Thyroid gland (tissue), 4 donors: ENCODE data around the gene SLC46A3. TPM values are rescaled to one million over a fixed set of nuclear protein-coding genes. Genes with fewer than 3 reads are reported as not detected.

Source experiments
- DNase-seq, 2 donors: peaks; one replicate each; pipeline ENCODE4 v3.0.0-alpha.2; 2019
- H3K27ac ChIP-seq, 3 donors: fragments of 200-600 bp; sonication (generic); 1 replicate in 2 of 3; 2 replicates in 1 of 3; pipeline ENCODE4 v1.5.1; 2016 to 2019; ENCODE audit warnings: mild to moderate bottlenecking in 1 of 3, moderate library complexity in 1 of 3
- H3K27me3 ChIP-seq: fragments of 200-600 bp; sonication (generic); one replicate; pipeline ENCODE4 v1.5.1; 2019
- H3K36me3 ChIP-seq, 2 donors: fragments of 200-600 bp; sonication (generic); one replicate each; pipeline ENCODE4 v1.5.1; 2016 to 2019
- H3K4me1 ChIP-seq, 2 donors: fragments of 200-600 bp; sonication (generic); one replicate each; pipeline ENCODE4 v1.5.1; 2017 to 2019
- H3K4me3 ChIP-seq, 3 donors: fragments of 200-600 bp; sonication (generic); replicated peaks in 1 of 3; 1 replicate in 2 of 3; 2 replicates in 1 of 3; pipeline ENCODE4 v1.5.1; 2016; ENCODE audit warnings: mild to moderate bottlenecking in 1 of 3
- H3K9me3 ChIP-seq: fragments of 200-600 bp; sonication (generic); one replicate; pipeline ENCODE4 v1.5.1; 2017
- CTCF ChIP-seq, 6 experiments: fragments of 200-600 bp in 3 of 6; fragments of 450-650 bp in 3 of 6; sonication (generic) in 3 of 6; IDR thresholded peaks; one replicate each; pipeline ENCODE4 v1.5.1; 2016 to 2019; ENCODE audit warnings: antibody characterized with exemption in 6 of 6, mild to moderate bottlenecking in 2 of 6, inconsistent platforms in 1 of 6, moderate library complexity in 1 of 6
- POLR2A ChIP-seq, 2 donors: fragments of 450-650 bp; IDR thresholded peaks; one replicate each; pipeline ENCODE4 v1.6.1; 2017; ENCODE audit warnings: antibody characterized with exemption in 2 of 2, mild to moderate bottlenecking in 2 of 2, moderate library complexity in 1 of 2
- WGBS, 2 donors: methylation state at CpG; one replicate each; pipeline ENCODE4 v1.1.5; 2017; 5-methylcytosine and 5-hydroxymethylcytosine counted together
- intact Hi-C: fragments of 100-400 bp; cut with DNase I; formaldehyde crosslinking; loops from one replicate; pipeline ENCODE4 v1.15.1; 2023
- total RNA-seq, 4 donors: library from RNA; depleted of rRNA; stranded (reverse); fragments of >200 nt; gene quantifications; one replicate each; pipeline ENCODE4 v1.2.3, GENCODE V29; 2016

The SLC46A3 gene
- total RNA-seq, 4 donors from 2014 or later, result 16.4 to 28.7 (median 26.8) TPM

GRCh38 chr13:28658796-28659620 is 59.8 kb downstream of the SLC46A3 start, which contains the start of gene POMP:
Gene POMP (plus strand): TSS chr13:28659130. CDS start chr13:28659185, 55 bp downstream.
- no peaks in the 10 kb centered on the region for H3K9me3 ChIP-seq
- peaks cover 2 to 19% of the 10 kb centered on the region in 2 donors for H3K36me3 ChIP-seq
- intact Hi-C loops, result no loop called here
- 0 to 1% methylated on average over 29 to 36 of the region's 64 CpGs for WGBS, 2 donors
- H3K27ac ChIP-seq, result peak within 1 kb of the TSS; percentile 72 to 93 (median 82)
- no peak for TF ChIP-seq CTCF (IDR thresholded peaks at IDR 0.05)
- TF ChIP-seq POLR2A (IDR thresholded peaks at IDR 0.05), result peak; percentile 89 to 99
- DNase-seq, result peak; percentile 89 to 93
- H3K4me3 ChIP-seq, result peak within 1 kb of the TSS; percentile 40 to 86 (median 57)
- H3K4me1 ChIP-seq, result peaks cover 28 to 51% of the 10 kb centered on the region in 2 donors
- H3K27me3 ChIP-seq, result no peaks in the 10 kb centered on the region

- Histone ChIP-seq H3K36me3 (peaks cover 0 to 13% of the 10 kb centered on the region in 2 donors), H3K27ac (peak overlapping the region; percentile 72 to 93 (median 82)), H3K9me3 (no peaks in the 10 kb centered on the region), H3K4me3 (peak overlapping the region; percentile 40 to 86 (median 57)), H3K4me1 (peaks cover 28 to 51% of the 10 kb centered on the region in 2 donors), H3K27me3 (no peaks in the 10 kb centered on the region)
- TF ChIP-seq POLR2A (IDR thresholded peaks at IDR 0.05), result no peak
- no peak for TF ChIP-seq CTCF (IDR thresholded peaks at IDR 0.05)
- WGBS, 2 donors, result 1 to 2% methylated on average over 8 of the region's 8 CpGs
- intact Hi-C loops, result no loop called here
- DNase-seq, result no peak
Observed at GRCh38 chr13:28658539-28658795, 60.3 kb downstream of the SLC46A3 start.

GRCh38 chr13:28657784-28658538 is 60.8 kb downstream of the SLC46A3 start:
- WGBS, 2 donors, result 31 to 32% methylated on average over 12 of the region's 12 CpGs
- intact Hi-C loops, result no loop called here

GRCh38 chr13:28655561-28655960 is 63.2 kb downstream of the SLC46A3 start:
- Histone ChIP-seq H3K9me3 (no peaks in the 10 kb centered on the region), H3K27me3 (no peaks in the 10 kb centered on the region), H3K4me1 (peaks cover 26 to 35% of the 10 kb centered on the region in 2 donors), H3K27ac (peak overlapping the region in 2 of 3 donors; percentile 48 to 70), H3K36me3 (no peaks in the 10 kb centered on the region), H3K4me3 (no peak overlapping the region)
- peak in 1 of 2 donors; percentile 27 for DNase-seq
- WGBS, 2 donors, result 25 to 41% methylated on average over 3 of the region's 3 CpGs
- intact Hi-C loops, result no loop called here
- TF ChIP-seq POLR2A (IDR thresholded peaks at IDR 0.05) (no peak), CTCF (IDR thresholded peaks at IDR 0.05) (no peak)

More at GRCh38 chr13:28657784-28658538, 60.8 kb downstream of the SLC46A3 start:
- Histone ChIP-seq H3K4me3 (peak overlapping the region; percentile 40 to 86 (median 57)), H3K9me3 (no peaks in the 10 kb centered on the region), H3K27ac (peak overlapping the region; percentile 72 to 93 (median 82)), H3K4me1 (peaks cover 28 to 51% of the 10 kb centered on the region in 2 donors), H3K36me3 (peaks cover 0 to 8% of the 10 kb centered on the region in 2 donors), H3K27me3 (no peaks in the 10 kb centered on the region)
- TF ChIP-seq POLR2A (IDR thresholded peaks at IDR 0.05), result no peak
- no peak for TF ChIP-seq CTCF (IDR thresholded peaks at IDR 0.05)
- no peak for DNase-seq
